HepG2 (cell line): Measurements from ENCODE around the gene TPI1. TPM values are rescaled to one million over a fixed set of nuclear protein-coding genes. Genes with fewer than 3 reads are reported as not detected.

Experiments used
- ARHGAP35 ChIP-seq: sonication (generic); formaldehyde crosslinking; IDR thresholded peaks from 2 replicates; pipeline ENCODE4 v1.9.0; 2022; ENCODE audit warnings: mild to moderate bottlenecking, inconsistent platforms, moderate library complexity, missing genetic modification reagents, borderline replicate concordance
- ELF4 ChIP-seq: sonication (generic); formaldehyde crosslinking; IDR thresholded peaks from 2 replicates; pipeline ENCODE4 v1.5.0; 2020; ENCODE audit warnings: missing genetic modification reagents, mild to moderate bottlenecking, moderate library complexity, borderline replicate concordance
- HOXA3 ChIP-seq: sonication (generic); formaldehyde crosslinking; IDR thresholded peaks from 2 replicates; pipeline ENCODE4 v1.5.0; 2020; ENCODE audit warnings: missing genetic modification reagents
- MEIS1 ChIP-seq: sonication (generic); formaldehyde crosslinking; IDR thresholded peaks from 2 replicates; pipeline ENCODE4 v1.9.0; 2021; ENCODE audit warnings: mild to moderate bottlenecking, missing genetic modification reagents, moderate library complexity, borderline replicate concordance
- MEIS2 ChIP-seq: sonication (generic); formaldehyde crosslinking; IDR thresholded peaks from 2 replicates; pipeline ENCODE4 v1.9.0; 2021; ENCODE audit warnings: mild to moderate bottlenecking, missing genetic modification reagents
- NFYB ChIP-seq: sonication (generic); formaldehyde crosslinking; IDR thresholded peaks from 2 replicates; pipeline ENCODE4 v1.4.0; 2020; ENCODE audit warnings: missing genetic modification reagents
- THAP7 ChIP-seq: sonication (generic); formaldehyde crosslinking; IDR thresholded peaks from 2 replicates; pipeline ENCODE4 v1.8.1; 2023; ENCODE audit warnings: mild to moderate bottlenecking, missing genetic modification reagents
- TIGD3 ChIP-seq: sonication (generic); formaldehyde crosslinking; IDR thresholded peaks from 2 replicates; pipeline ENCODE4 v1.5.1; 2020; ENCODE audit warnings: mild to moderate bottlenecking, missing genetic modification reagents, borderline replicate concordance
- ZBTB3 ChIP-seq: sonication (generic); formaldehyde crosslinking; IDR thresholded peaks from 2 replicates; pipeline ENCODE4 v1.4.0; 2020; ENCODE audit warnings: low read depth, mild to moderate bottlenecking, moderate library complexity, missing genetic modification reagents, borderline replicate concordance
- ZNF142 ChIP-seq: sonication (generic); formaldehyde crosslinking; IDR thresholded peaks from 2 replicates; pipeline ENCODE4 v1.4.0; 2020; ENCODE audit warnings: missing genetic modification reagents
- ZNF280D ChIP-seq: sonication (generic); formaldehyde crosslinking; IDR thresholded peaks from 2 replicates; pipeline ENCODE4 v1.5.1; 2020; ENCODE audit warnings: mild to moderate bottlenecking, missing genetic modification reagents
- ZNF335 ChIP-seq: sonication (generic); formaldehyde crosslinking; IDR thresholded peaks from 2 replicates; pipeline ENCODE4 v1.4.0; 2020; ENCODE audit warnings: missing genetic modification reagents
- ZNF432 ChIP-seq: sonication (generic); formaldehyde crosslinking; IDR thresholded peaks from 2 replicates; pipeline ENCODE4 v1.5.0; 2020; ENCODE audit warnings: missing genetic modification reagents, mild to moderate bottlenecking, borderline replicate concordance
- ZNF577 ChIP-seq: sonication (generic); formaldehyde crosslinking; IDR thresholded peaks from 2 replicates; pipeline ENCODE4 v1.4.0; 2020; ENCODE audit warnings: mild to moderate bottlenecking, low read depth, missing genetic modification reagents, borderline replicate concordance
- ZSCAN29 ChIP-seq: sonication (generic); formaldehyde crosslinking; conservative IDR thresholded peaks from 2 replicates; pipeline ENCODE4 v1.4.0; 2020; ENCODE audit warnings: mild to moderate bottlenecking, missing genetic modification reagents
- polyA plus RNA-seq, 8 experiments: library from polyadenylated mRNA; depleted of rRNA in 3 of 8; stranded (reverse) in 7 of 8; unstranded in 1 of 8; fragments of >200 nt; fragmentation: Illumina TruSeq in 4 of 8; extraction: Trizol in 4 of 8; gene quantifications; 2 replicates each; pipeline versions ENCODE4 v1.2.1 to v1.2.3, GENCODE V29; 2011 to 2016; ENCODE audit warnings: low read depth in 4 of 8, missing spikeins in 1 of 8, mixed read lengths in 1 of 8; ENCODE audit not compliant: insufficient read depth in 1 of 8
- total RNA-seq, 5 experiments: library from RNA; depleted of rRNA; stranded (reverse); fragments of >200 nt; fragmentation: Illumina TruSeq; extraction: Trizol; gene quantifications; 2 replicates each; pipeline ENCODE4 v1.2.3, GENCODE V29; 2016; ENCODE audit warnings: low read depth in 1 of 5

Gene TPI1
- total and polyA plus RNA-seq, 2 of the 13 experiments (the other 11 are each of a cell fraction or from before 2014, with no cell fraction given), result 945 to 2,535 TPM

GRCh38 chr12:6851921-6852650, 15.2 kb upstream of the TPI1 start, which contains the start of gene USP5 (continued):
- TF ChIP-seq ARHGAP35 (CRISPR knock-in tag) (0 out of 2 replicates have a peak, but pooled peaks have one; percentile 38), ELF4 (CRISPR knock-in tag) (peak; percentile 83; the same call in 1 of the 2 replicates), TIGD3 (CRISPR knock-in tag) (no peak), ZNF432 (CRISPR knock-in tag) (no peak), NFYB (CRISPR knock-in tag) (peak; percentile 91), ZSCAN29 (CRISPR knock-in tag) (no peak), ZNF280D (CRISPR knock-in tag) (0 out of 2 replicates have a peak, but pooled peaks have one; percentile 20), ZNF142 (CRISPR knock-in tag) (no peak), ZBTB3 (CRISPR knock-in tag) (no peak), HOXA3 (peak; percentile 65), THAP7 (no peak), ZNF335 (CRISPR knock-in tag) (peak; percentile 97), MEIS2 (no peak), ZNF577 (CRISPR knock-in tag) (no peak), MEIS1 (CRISPR knock-in tag) (peak; percentile 40; the same call in 1 of the 2 replicates)
